Spleen (tissue), 11 donors: ENCODE measurements around the gene RAD9A. TPM values are rescaled to one million over a fixed set of nuclear protein-coding genes. Genes with fewer than 3 reads are reported as not detected.

Experiments used
- DNase-seq: peaks from one replicate; pipeline ENCODE4 v3.0.0-alpha.2; 2020
- H3K27ac ChIP-seq, 8 donors: fragments of 200-600 bp; sonication (generic) in 7 of 8; 1 replicate in 4 of 8; 2 replicates in 4 of 8; pipeline versions ENCODE4 v1.5.0 to v1.8.0; 2016 to 2021; ENCODE audit warnings: inconsistent platforms in 4 of 8, mild to moderate bottlenecking in 4 of 8, moderate library complexity in 1 of 8
- H3K27me3 ChIP-seq, 7 donors: fragments of 200-600 bp; sonication (generic) in 6 of 7; replicated peaks in 1 of 7; 1 replicate in 4 of 7; 2 replicates in 3 of 7; pipeline versions ENCODE4 v1.5.0 to v1.8.0; 2016 to 2021; ENCODE audit warnings: inconsistent platforms in 3 of 7, mild to moderate bottlenecking in 1 of 7
- H3K36me3 ChIP-seq, 6 donors: fragments of 200-600 bp; sonication (generic) in 5 of 6; 1 replicate in 4 of 6; 2 replicates in 2 of 6; pipeline versions ENCODE4 v1.5.0 to v1.8.0; 2016 to 2021; ENCODE audit warnings: inconsistent platforms in 2 of 6
- H3K4me1 ChIP-seq, 6 donors: fragments of 200-600 bp; sonication (generic) in 5 of 6; 1 replicate in 3 of 6; 2 replicates in 3 of 6; pipeline versions ENCODE4 v1.5.0 to v1.8.0; 2016 to 2021; ENCODE audit warnings: inconsistent platforms in 3 of 6
- H3K4me3 ChIP-seq, 8 donors: fragments of 200-600 bp; sonication (generic) in 7 of 8; 1 replicate in 4 of 8; 2 replicates in 4 of 8; pipeline versions ENCODE4 v1.5.0 to v1.8.0; 2016 to 2021; ENCODE audit warnings: inconsistent platforms in 4 of 8, mild to moderate bottlenecking in 4 of 8, moderate library complexity in 2 of 8
- H3K9me3 ChIP-seq, 8 donors: fragments of 200-600 bp; sonication (generic) in 7 of 8; 1 replicate in 4 of 8; 2 replicates in 4 of 8; pipeline versions ENCODE4 v1.5.0 to v1.8.0; 2016 to 2021; ENCODE audit warnings: inconsistent platforms in 4 of 8
- CTCF ChIP-seq, 11 experiments: fragments of 200-600 bp in 7 of 11; fragments of 450-650 bp in 4 of 11; sonication (generic) in 4 of 11; IDR thresholded peaks in 8 of 11; conservative IDR thresholded peaks in 3 of 11; 1 replicate in 7 of 11; 2 replicates in 4 of 11; pipeline versions ENCODE4 v1.4.0 to v1.8.0; 2016 to 2021; ENCODE audit warnings: antibody characterized with exemption in 11 of 11, inconsistent platforms in 4 of 11, mild to moderate bottlenecking in 1 of 11
- POLR2A ChIP-seq, 3 donors: fragments of 450-650 bp; IDR thresholded peaks; one replicate each; pipeline ENCODE4 v1.5.1; 2017; ENCODE audit warnings: antibody characterized with exemption in 3 of 3, mild to moderate bottlenecking in 1 of 3
- POLR2AphosphoS5 ChIP-seq, 3 donors: sonication (generic); formaldehyde crosslinking; IDR thresholded peaks; one replicate each; pipeline ENCODE4 v1.5.1; 2017; ENCODE audit warnings: antibody characterized with exemption in 3 of 3
- WGBS, 5 donors: extraction: QIAGEN DNeasy Blood & Tissue Kit in 3 of 5; methylation state at CpG; one replicate each; pipeline versions ENCODE4 v1.1.5 to v1.1.7; 2013 to 2018; 5-methylcytosine and 5-hydroxymethylcytosine counted together
- intact Hi-C: fragments of 100-400 bp; cut with DNase I; formaldehyde crosslinking; loops from one replicate; pipeline ENCODE4 v1.15.0; 2023; ENCODE audit warnings: low total_unique reads
- polyA plus RNA-seq, 3 donors: library from polyadenylated mRNA; stranded (reverse); fragments of 200-250 nt; gene quantifications; one replicate each; pipeline ENCODE4 v1.2.1, GENCODE V29; 2013
- total RNA-seq, 7 donors: library from RNA; depleted of rRNA in 3 of 7; stranded (reverse); fragments of >200 nt in 3 of 7; fragmentation: NEBNext Ultra II Directional in 4 of 7; extraction: Animal tissue kit (Norgen Biotek cat#: 25700) in 4 of 7; gene quantifications; one replicate each; pipeline versions ENCODE4 v1.1.0 to v1.2.1, GENCODE V29; 2016 to 2021
- donor health status: healthy with polysubstance abuse.
- donor health status: DM: no; HTN: no; CAD: no; lungs with moderate emphysema.
- donor health status: DM: no; HTN: no; CAD: no.
- donor health status: Bipolar disorder and iron deficiency.
- donor health status: healthy.
- donor health status: DM: no; HTN: no; CAD: no.
- donor health status: DM: yes; HTN: yes; CAD: no.

RAD9A gene
- total and polyA plus RNA-seq, 10 donors: 18.2 to 44.8 (median 30.1) TPM

- 44 to 63% (median 49%) methylated on average over 21 to 25 of the region's 25 CpGs for WGBS, 5 donors
- no peak for TF ChIP-seq CTCF (IDR thresholded peaks at IDR 0.05 in 8 of 11, conservative IDR thresholded peaks at IDR 0.05 in 3 of 11)
- TF ChIP-seq POLR2AphosphoS5 (IDR thresholded peaks at IDR 0.05): peak in 1 of 3 donors; percentile 49
- no peak for TF ChIP-seq POLR2A (IDR thresholded peaks at IDR 0.05)
- Histone ChIP-seq H3K27ac (peak overlapping the region in 5 of 8 donors; percentile 41 to 80 (median 54)), H3K36me3 (peaks cover 0 to 26% (median 0%) of the 10 kb centered on the region in 6 donors), H3K4me3 (no peak overlapping the region), H3K27me3 (peaks cover 0 to 2% (median 0%) of the 10 kb centered on the region in 7 donors), H3K4me1 (peaks cover 55 to 98% (median 84%) of the 10 kb centered on the region in 6 donors), H3K9me3 (no peaks in the 10 kb centered on the region)
- intact Hi-C loops: no loop called here
- DNase-seq: peak; percentile 85
Measured at GRCh38 chr11:67366961-67367760, 24.6 kb upstream of the RAD9A start.

- 60 to 67% (median 62%) methylated on average over 7 of the region's 7 CpGs for WGBS, 5 donors
- TF ChIP-seq CTCF (IDR thresholded peaks at IDR 0.05 in 8 of 11, conservative IDR thresholded peaks at IDR 0.05 in 3 of 11) (no peak), POLR2AphosphoS5 (IDR thresholded peaks at IDR 0.05) (no peak), POLR2A (IDR thresholded peaks at IDR 0.05) (no peak)
- intact Hi-C loops: no loop called here
- Histone ChIP-seq H3K36me3 (peaks cover 0 to 26% (median 0%) of the 10 kb centered on the region in 6 donors), H3K27me3 (peaks cover 0 to 6% (median 0%) of the 10 kb centered on the region in 7 donors), H3K27ac (peak overlapping the region in 4 of 8 donors; percentile 41 to 80 (median 56)), H3K4me3 (no peak overlapping the region), H3K9me3 (no peaks in the 10 kb centered on the region), H3K4me1 (peaks cover 55 to 96% (median 86%) of the 10 kb centered on the region in 6 donors)
- no peak for DNase-seq
Measured at GRCh38 chr11:67367761-67368227, 24.0 kb upstream of the RAD9A start.

- H3K27ac ChIP-seq: peak overlapping the region in 3 of 8 donors; percentile 54 to 96 (median 58)
- intact Hi-C loops: no loop called here
- no peak for DNase-seq
- 29 to 81% (median 35%) methylated on average over 3 of the region's 3 CpGs for WGBS, 5 donors
- H3K36me3 ChIP-seq: peaks cover 0 to 25% (median 0%) of the 10 kb centered on the region in 6 donors
- H3K4me3 ChIP-seq: no peak overlapping the region
- peaks cover 0 to 13% (median 0%) of the 10 kb centered on the region in 7 donors for H3K27me3 ChIP-seq
- TF ChIP-seq POLR2A (IDR thresholded peaks at IDR 0.05) (no peak), CTCF (IDR thresholded peaks at IDR 0.05 in 8 of 11, conservative IDR thresholded peaks at IDR 0.05 in 3 of 11) (no peak), POLR2AphosphoS5 (IDR thresholded peaks at IDR 0.05) (no peak)
- no peaks in the 10 kb centered on the region for H3K9me3 ChIP-seq
- peaks cover 55 to 94% (median 88%) of the 10 kb centered on the region in 6 donors for H3K4me1 ChIP-seq
Measured at GRCh38 chr11:67368621-67369020, 23.2 kb upstream of the RAD9A start.

GRCh38 chr11:67369275-67369674 lies 22.5 kb upstream of the RAD9A start:
- H3K27ac ChIP-seq: peak overlapping the region in 3 of 8 donors; percentile 23 to 96 (median 95)
- H3K4me1 ChIP-seq: peaks cover 60 to 95% (median 89%) of the 10 kb centered on the region in 6 donors
- H3K4me3 ChIP-seq: no peak overlapping the region
- DNase-seq: no peak
- 62 to 84% (median 79%) methylated on average over 8 of the region's 8 CpGs for WGBS, 5 donors
- intact Hi-C loops: no loop called here
- TF ChIP-seq POLR2A (IDR thresholded peaks at IDR 0.05) (no peak), CTCF (IDR thresholded peaks at IDR 0.05 in 8 of 11, conservative IDR thresholded peaks at IDR 0.05 in 3 of 11) (no peak), POLR2AphosphoS5 (IDR thresholded peaks at IDR 0.05) (no peak)
- peaks cover 0 to 18% (median 0%) of the 10 kb centered on the region in 7 donors for H3K27me3 ChIP-seq
- H3K36me3 ChIP-seq: peaks cover 0 to 20% (median 0%) of the 10 kb centered on the region in 6 donors
- H3K9me3 ChIP-seq: no peaks in the 10 kb centered on the region
